GM19193 (cell line): Measurements from ENCODE around the gene KRT27.
A peak's percentile ranks its signal among the peaks of the same experiment; 100 is the strongest.

Source experiments
- POLR2A ChIP-seq: IDR thresholded peaks from 4 replicates; pipeline ENCODE4 v1.6.1; 2011; ENCODE audit not compliant: insufficient read depth, insufficient read length; ENCODE audit errors: extremely low read depth

The KRT27 gene, protein sequence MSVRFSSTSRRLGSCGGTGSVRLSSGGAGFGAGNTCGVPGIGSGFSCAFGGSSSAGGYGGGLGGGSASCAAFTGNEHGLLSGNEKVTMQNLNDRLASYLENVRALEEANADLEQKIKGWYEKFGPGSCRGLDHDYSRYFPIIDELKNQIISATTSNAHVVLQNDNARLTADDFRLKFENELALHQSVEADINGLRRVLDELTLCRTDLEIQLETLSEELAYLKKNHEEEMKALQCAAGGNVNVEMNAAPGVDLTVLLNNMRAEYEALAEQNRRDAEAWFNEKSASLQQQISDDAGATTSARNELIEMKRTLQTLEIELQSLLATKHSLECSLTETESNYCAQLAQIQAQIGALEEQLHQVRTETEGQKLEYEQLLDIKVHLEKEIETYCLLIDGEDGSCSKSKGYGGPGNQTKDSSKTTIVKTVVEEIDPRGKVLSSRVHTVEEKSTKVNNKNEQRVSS

GRCh38 chr17:40782450-40782849, at the start of gene KRT27:
TSS of gene KRT27 (minus strand) at chr17:40782550. CDS start at chr17:40782493, 57 bp downstream.
- TF ChIP-seq POLR2A = no peak

GRCh38 chr17:40830085-40830776, 47.9 kb upstream of the KRT27 start:
- TF ChIP-seq POLR2A = no peak

- TF ChIP-seq POLR2A = no peak
Measured at GRCh38 chr17:40828454-40829044, 46.2 kb upstream of the KRT27 start.

DNA sequence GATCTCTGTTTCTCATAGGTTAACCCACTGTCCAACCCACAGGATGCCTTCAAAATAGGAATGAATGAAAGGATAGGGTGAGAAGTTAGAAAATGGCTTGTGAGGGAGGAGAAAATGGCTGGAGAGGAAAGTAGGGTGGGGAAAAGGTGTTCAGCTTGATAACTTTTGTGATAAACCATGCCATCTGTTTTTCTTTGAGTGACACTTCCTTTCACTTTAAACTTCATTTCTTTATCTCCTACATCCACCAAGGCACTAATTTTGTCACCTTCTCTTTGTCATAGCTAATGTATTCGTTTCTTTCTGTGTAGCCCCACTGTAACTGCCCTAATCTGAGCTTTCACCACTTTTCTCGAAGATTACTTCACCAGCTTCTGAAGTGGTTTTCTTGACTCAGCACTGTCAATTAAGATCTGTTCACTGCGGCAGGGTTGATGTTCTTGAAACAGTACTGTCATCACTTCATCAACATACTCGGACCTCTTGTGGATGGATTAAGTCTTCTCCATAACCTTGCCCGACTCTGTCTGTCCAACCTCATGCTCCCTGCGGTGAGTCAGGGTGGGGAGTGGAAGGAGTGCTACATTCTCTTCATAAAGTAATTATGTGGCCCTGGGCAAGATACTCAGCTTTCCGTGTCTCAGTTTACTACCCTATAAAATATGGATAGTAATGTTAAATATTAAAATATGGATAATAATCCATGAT, 45.5 kb upstream of the KRT27 start:
- no peak for TF ChIP-seq POLR2A

DNA sequence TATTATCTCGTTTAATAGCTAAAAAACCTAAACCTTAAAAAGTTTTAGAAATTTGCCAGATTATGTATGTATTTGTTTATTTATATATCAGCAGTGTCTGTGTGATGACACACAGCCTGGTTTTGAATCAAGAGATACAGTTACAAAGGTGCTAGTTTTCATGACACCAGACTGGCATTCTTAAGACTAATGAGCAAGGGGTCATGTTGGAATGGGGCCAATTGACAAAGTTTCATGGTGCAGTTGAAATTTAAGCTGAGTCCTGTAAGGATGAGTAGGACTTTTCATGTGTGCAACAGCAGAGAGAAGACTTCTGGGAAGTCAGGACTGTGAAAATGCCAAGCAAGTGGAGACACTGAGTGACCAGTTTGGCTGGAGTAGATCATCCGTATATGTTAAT, 43.2 kb upstream of the KRT27 start:
- no peak for TF ChIP-seq POLR2A

DNA sequence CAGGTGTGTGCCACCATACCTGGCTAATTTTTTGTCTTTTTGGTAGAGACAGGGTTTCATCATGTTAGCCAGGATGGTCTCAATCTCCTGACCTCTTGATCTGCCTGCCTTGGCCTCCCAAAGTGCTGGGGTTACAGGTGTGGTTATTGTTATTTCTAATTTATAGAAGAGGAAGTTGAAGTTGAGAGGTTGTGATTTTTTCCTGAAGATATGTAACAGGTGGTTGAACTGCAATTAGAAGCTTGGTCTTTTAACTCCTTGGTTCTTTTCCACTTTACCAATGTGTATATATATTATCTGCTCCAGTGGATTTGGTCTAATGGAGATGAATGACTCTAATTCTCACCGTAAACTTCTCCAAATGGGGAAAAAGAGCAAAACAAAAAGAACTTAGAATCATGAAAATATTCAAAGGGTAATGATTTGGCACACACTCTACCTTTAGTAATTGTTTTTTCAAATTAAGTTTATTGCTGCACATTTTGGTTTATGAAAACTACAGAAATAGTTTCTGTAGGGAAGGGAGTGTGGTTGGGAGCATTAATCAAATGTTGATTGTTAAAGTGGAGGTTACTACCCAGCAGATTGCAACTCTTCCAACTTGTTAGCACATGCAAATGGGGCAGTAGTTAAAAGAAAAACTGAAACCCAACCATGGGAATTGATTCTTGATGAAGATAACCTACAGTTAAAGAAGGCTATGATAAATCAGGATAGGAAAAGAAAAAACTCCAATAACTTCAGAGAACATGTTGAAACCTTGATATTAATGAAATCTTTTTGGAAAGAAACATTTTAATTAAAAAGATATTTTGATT, 41.9 kb upstream of the KRT27 start:
- TF ChIP-seq POLR2A = no peak

- TF ChIP-seq POLR2A = no peak
Measured at GRCh38 chr17:40822132-40822812, 39.9 kb upstream of the KRT27 start, which contains the start of gene KRT10. TSS of gene KRT10 (minus strand) at chr17:40822614. CDS start at chr17:40822585, 29 bp downstream.

- TF ChIP-seq POLR2A = no peak
Measured at GRCh38 chr17:40821536-40821935, 39.2 kb upstream of the KRT27 start.

DNA sequence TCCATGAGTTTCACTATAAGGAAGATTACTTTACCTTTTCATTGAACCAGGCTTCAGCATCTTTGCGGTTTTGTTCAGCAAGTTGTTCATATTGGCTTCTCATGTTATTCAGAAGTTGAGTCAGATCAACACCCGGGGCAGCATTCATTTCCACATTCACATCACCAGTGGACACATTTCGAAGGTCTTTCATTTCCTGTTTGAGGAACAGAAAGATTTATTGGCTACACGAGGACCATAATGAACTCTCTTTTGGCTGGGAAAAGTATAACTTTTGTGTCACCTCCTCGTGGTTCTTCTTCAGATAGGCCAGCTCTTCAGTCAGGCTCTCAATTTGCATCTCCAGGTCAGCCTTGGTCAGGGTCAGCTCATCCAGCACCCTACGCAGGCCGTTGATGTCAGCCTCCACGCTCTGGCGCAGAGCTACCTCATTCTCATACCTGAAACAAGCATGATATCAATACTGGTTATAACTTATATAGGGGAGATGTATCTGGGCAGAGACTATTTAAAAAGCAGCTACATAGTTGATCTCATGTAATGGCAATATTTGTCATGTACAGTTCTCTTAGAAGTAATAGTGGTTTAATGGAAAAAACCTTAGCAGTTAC, 38.0 kb upstream of the KRT27 start:
- TF ChIP-seq POLR2A = no peak

- no peak for TF ChIP-seq POLR2A
Measured at GRCh38 chr17:40819528-40820125, 37.3 kb upstream of the KRT27 start.

- TF ChIP-seq POLR2A = peak; percentile 72
Measured at GRCh38 chr17:40818733-40819527, 36.6 kb upstream of the KRT27 start.

DNA sequence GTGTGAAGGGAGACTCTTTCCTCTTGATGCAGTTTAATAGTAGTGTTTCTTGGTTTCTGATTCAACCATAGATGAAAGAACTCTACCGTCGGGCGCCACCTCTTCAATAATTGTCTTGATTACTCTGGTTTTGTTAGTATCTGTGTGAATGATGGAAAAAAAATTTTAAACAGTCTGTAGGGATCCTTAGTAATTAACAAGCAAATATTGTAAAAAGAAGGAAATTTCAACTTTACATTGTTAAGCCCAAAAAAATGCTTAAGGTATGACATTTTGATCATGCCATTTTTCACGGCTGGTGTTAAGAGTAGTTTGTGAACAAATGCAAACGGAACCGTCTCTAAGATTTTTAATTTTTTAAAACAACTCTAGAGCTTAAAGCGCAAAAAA, 36.0 kb upstream of the KRT27 start:
- TF ChIP-seq POLR2A = no peak

DNA sequence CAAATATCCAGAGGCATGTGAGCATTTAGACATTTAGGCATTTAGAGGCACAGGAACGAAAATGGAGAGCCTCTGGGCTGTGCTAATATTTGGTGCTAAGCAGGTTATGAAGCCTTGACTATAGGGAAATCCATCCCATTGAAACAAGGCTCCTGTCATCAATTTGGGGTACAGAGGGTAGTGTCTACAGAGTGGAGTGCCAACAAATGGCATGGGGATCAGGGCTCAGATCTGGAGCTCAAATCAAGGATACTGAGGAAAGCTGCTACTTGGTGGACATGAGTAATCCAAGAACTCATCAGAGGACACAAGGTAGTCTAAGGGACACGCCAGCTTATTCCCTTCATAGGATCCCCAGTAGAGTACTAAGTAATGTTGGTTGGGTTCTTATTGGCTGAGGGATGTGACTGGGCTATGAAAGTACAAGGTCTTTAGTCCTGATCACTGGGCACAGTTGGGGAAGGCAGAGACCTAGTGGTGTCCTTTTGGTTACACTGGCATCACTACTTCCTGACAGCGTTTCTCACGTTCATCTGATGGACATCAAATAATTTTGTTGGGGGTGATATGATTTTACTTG, 34.8 kb upstream of the KRT27 start:
- TF ChIP-seq POLR2A = no peak
